HUDEP-2 (cell line): ENCODE measurements around the gene RGS7BP.

Experiments
- DNase-seq, 76 experiments: peaks; one replicate each; lab custom pipeline; 2025; ENCODE audit not compliant: unreplicated experiment in 76 of 76; lab: John Stamatoyannopoulos, UW

Gene RGS7BP

DNA sequence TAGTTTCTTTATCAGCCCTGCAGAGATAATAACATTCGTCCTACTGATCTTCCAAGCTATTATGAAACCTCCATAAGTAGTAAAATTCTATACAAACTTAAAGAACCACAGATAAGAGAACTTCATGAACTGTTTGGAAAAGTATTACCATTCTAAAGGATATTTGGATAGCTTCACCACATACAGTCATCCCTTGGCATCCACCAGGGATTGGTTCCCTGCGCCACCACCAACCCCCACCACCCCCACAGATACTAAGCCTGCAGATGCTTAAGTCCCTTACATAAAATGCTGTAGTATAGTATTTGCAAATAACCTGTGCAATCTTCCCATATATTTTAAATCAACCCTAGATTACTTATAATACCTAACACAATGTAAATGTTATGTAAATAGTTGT lies 123.1 kb downstream of the RGS7BP start:
- no peak for DNase-seq

- DNase-seq, result no peak
Observed at GRCh38 chr5:64629841-64630240, 124.0 kb downstream of the RGS7BP start.

- DNase-seq, result no peak
Observed at GRCh38 chr5:64632251-64632650, 126.4 kb downstream of the RGS7BP start.

GRCh38 chr5:64634997-64635686 lies 129.3 kb downstream of the RGS7BP start:
- DNase-seq, result peak in 13 of 76 experiments; percentile 2 to 30 (median 5)

GRCh38 chr5:64637144-64637543 lies 131.3 kb downstream of the RGS7BP start:
- DNase-seq, result peak in 1 of 76 experiments; percentile 1

DNA sequence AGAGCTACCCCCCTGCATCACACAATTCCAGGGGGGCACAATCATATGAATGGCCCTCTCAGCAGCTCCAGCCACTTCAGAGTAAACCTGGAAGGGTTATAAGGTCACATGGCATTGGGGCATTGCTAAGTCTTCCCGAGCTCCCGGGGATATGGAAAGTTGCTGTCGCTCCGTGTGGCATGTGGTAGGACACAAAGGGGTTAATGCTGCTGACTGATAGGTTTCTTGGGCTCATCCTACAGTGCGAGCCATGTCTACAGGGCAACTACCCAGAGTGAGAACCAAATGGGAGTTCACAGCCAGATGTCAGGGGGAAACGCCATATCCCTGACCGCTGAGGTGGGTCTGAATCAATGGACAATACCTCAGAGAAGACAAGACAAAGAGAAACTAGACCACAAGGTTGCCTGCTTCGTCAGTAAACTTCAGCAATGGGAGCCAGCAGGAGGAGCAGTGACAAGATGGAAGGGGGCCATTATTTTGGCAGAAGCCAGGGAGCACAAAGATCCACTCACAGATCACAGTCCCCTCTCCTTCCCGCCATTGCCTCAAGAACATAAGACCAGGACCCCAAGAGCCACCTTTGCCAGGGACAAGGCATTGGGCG lies 132.1 kb downstream of the RGS7BP start:
- peak in 4 of 76 experiments; percentile 3 to 20 (median 14) for DNase-seq

DNA sequence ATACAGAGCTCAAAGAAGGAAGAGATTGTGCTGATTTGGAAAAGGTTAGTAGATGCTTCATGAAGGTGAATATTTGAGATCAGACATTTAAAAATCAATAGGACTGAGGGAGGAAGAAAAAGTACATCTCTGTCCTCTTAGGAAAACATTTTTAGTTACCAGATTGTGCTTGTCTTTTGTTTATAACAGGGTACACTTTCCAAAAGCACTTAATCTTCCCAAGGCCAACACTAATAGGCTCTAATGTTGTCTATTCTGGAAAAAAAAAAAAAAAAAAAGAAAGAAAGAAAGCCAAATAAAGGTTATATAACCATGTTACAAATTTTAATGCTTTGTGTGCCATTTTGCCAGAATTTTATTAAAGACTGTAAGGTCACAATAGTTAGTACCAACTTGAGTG lies 139.0 kb downstream of the RGS7BP start:
- DNase-seq, result no peak

- DNase-seq, result no peak
Observed at GRCh38 chr5:64646169-64646568, 140.4 kb downstream of the RGS7BP start.

GRCh38 chr5:64649512-64649911 lies 143.7 kb downstream of the RGS7BP start:
- no peak for DNase-seq

GRCh38 chr5:64653766-64654560 lies 148.1 kb downstream of the RGS7BP start:
- DNase-seq, result no peak

- DNase-seq, result no peak
Observed at GRCh38 chr5:64654561-64654938, 148.7 kb downstream of the RGS7BP start.

GRCh38 chr5:64655596-64655995 lies 149.8 kb downstream of the RGS7BP start:
- DNase-seq, result no peak

DNA sequence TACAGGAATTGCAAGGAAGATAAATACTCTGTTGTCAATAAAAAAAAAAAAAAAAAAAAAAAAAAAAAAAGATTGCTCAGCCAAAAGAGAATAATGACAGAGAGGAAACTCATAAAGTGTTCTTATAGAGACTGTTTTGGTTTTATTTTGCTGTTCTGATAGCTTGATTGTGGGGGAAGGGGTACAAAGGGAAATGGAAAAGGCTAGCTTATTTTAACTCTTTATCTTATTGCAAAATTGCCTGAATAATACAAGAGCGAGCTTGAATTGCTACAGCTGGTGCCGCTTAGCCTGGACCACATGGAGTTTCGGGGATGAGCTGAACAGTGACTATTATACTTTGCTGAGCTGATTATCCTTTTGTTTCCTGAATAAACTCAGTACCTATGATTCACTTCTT lies 153.5 kb downstream of the RGS7BP start:
- no peak for DNase-seq
